ENCODE measurements around the gene FBRS. TPM values are rescaled to one million over a fixed set of nuclear protein-coding genes. Genes with fewer than 3 reads are reported as not detected.

FBRS gene
- total and polyA plus RNA-seq, 2 experiments from 2014 or later, result 7.6 to 14.2 TPM

GRCh38 chr16:30669903-30670824, 11.9 kb downstream of the FBRS start:
- in situ Hi-C loops (cut with MboI), result no loop called here
- no peaks in the 10 kb centered on the region for H3K4me1 ChIP-seq (ENCODE audit: insufficient read depth)
- H3K36me3 ChIP-seq (ENCODE audit: low read depth), result peaks cover 6% of the 10 kb centered on the region; the same call in 1 of the 2 replicates
- no peaks in the 10 kb centered on the region for H3K9me2 ChIP-seq (ENCODE audit: insufficient read depth)
- H4K20me1 ChIP-seq (ENCODE audit: insufficient read depth), result no peaks in the 10 kb centered on the region
- H3K9me3 ChIP-seq (ENCODE audit: low read depth), result no peaks in the 10 kb centered on the region
- no peak for TF ChIP-seq EZH2phosphoT487 (IDR thresholded peaks at IDR 0.05; ENCODE audit: insufficient read depth, low read depth)
- TF ChIP-seq EZH2 (IDR thresholded peaks at IDR 0.05; ENCODE audit: insufficient read depth, poor library complexity, severe bottlenecking), result no peak
- no peak for DNase-seq
- no peaks in the 10 kb centered on the region for H3K27me3 ChIP-seq (replicated peaks; ENCODE audit: insufficient read depth)
- no peak overlapping the region for H3K27ac ChIP-seq
- no peak overlapping the region for H2AFZ ChIP-seq
- no peak overlapping the region for H3K4me2 ChIP-seq (ENCODE audit: unreplicated experiment)
- no peak overlapping the region for H3K9ac ChIP-seq
- no peak overlapping the region for H3K4me3 ChIP-seq
- H3F3A ChIP-seq (ENCODE audit: insufficient read depth), result peaks cover 7% of the 10 kb centered on the region; the same call in 1 of the 2 replicates
- 75 to 77% methylated on average over 13 to 14 of the region's 14 CpGs for WGBS, 2 experiments (ENCODE audit: low coverage in 1 of 2, low lambda C conversion rate in 2 of 2, missing lambda C conversion rate in 2 of 2)
- peaks cover 19% of the 10 kb centered on the region for H3K79me2 ChIP-seq (ENCODE audit: insufficient read depth)

- H3K9ac ChIP-seq, result no peak overlapping the region
- H4K20me1 ChIP-seq (ENCODE audit: insufficient read depth), result no peaks in the 10 kb centered on the region
- H3K79me2 ChIP-seq (ENCODE audit: insufficient read depth), result no peaks in the 10 kb centered on the region
- H3K27ac ChIP-seq, result no peak overlapping the region
- no peak for TF ChIP-seq EZH2phosphoT487 (IDR thresholded peaks at IDR 0.05; ENCODE audit: insufficient read depth, low read depth)
- no peak for TF ChIP-seq EZH2 (IDR thresholded peaks at IDR 0.05; ENCODE audit: insufficient read depth, poor library complexity, severe bottlenecking)
- WGBS, 2 experiments (ENCODE audit: low coverage in 1 of 2, low lambda C conversion rate in 2 of 2, missing lambda C conversion rate in 2 of 2), result 83 to 89% methylated on average over 10 of the region's 10 CpGs
- no peaks in the 10 kb centered on the region for H3K27me3 ChIP-seq (replicated peaks; ENCODE audit: insufficient read depth)
- peaks cover 7% of the 10 kb centered on the region; the same call in 1 of the 2 replicates for H3F3A ChIP-seq (ENCODE audit: insufficient read depth)
- H3K4me3 ChIP-seq, result no peak overlapping the region
- H3K36me3 ChIP-seq (ENCODE audit: low read depth), result no peaks in the 10 kb centered on the region; the same call in 1 of the 2 replicates
- H3K4me2 ChIP-seq (ENCODE audit: unreplicated experiment), result no peak overlapping the region
- H3K9me2 ChIP-seq (ENCODE audit: insufficient read depth), result no peaks in the 10 kb centered on the region
- in situ Hi-C loops (cut with MboI), result no loop called here
- H3K9me3 ChIP-seq (ENCODE audit: low read depth), result no peaks in the 10 kb centered on the region
- H3K4me1 ChIP-seq (ENCODE audit: insufficient read depth), result no peaks in the 10 kb centered on the region
- DNase-seq, result no peak
- no peak overlapping the region for H2AFZ ChIP-seq
These were observed 16.9 kb downstream of the FBRS start for GRCh38 chr16:30675143-30675542.

- no peaks in the 10 kb centered on the region for H3F3A ChIP-seq (ENCODE audit: insufficient read depth)
- H3K4me2 ChIP-seq (ENCODE audit: unreplicated experiment), result no peak overlapping the region
- H3K4me1 ChIP-seq (ENCODE audit: insufficient read depth), result no peaks in the 10 kb centered on the region
- H4K20me1 ChIP-seq (ENCODE audit: insufficient read depth), result no peaks in the 10 kb centered on the region
- TF ChIP-seq EZH2phosphoT487 (IDR thresholded peaks at IDR 0.05; ENCODE audit: insufficient read depth, low read depth) (no peak), EZH2 (IDR thresholded peaks at IDR 0.05; ENCODE audit: insufficient read depth, poor library complexity, severe bottlenecking) (no peak)
- H3K79me2 ChIP-seq (ENCODE audit: insufficient read depth), result no peaks in the 10 kb centered on the region
- no peak overlapping the region for H3K27ac ChIP-seq
- no peaks in the 10 kb centered on the region for H3K27me3 ChIP-seq (replicated peaks; ENCODE audit: insufficient read depth)
- H3K36me3 ChIP-seq (ENCODE audit: low read depth), result no peaks in the 10 kb centered on the region
- no peak overlapping the region for H3K4me3 ChIP-seq
- H2AFZ ChIP-seq, result no peak overlapping the region
- 61 to 62% methylated on average over 11 of the region's 11 CpGs for WGBS, 2 experiments (ENCODE audit: low coverage in 1 of 2, low lambda C conversion rate in 2 of 2, missing lambda C conversion rate in 2 of 2)
- H3K9ac ChIP-seq, result no peak overlapping the region
- no peaks in the 10 kb centered on the region for H3K9me3 ChIP-seq (ENCODE audit: low read depth)
- no peaks in the 10 kb centered on the region for H3K9me2 ChIP-seq (ENCODE audit: insufficient read depth)
- DNase-seq, result no peak
- in situ Hi-C loops (cut with MboI), result no loop called here
These were observed 19.8 kb downstream of the FBRS start for GRCh38 chr16:30677931-30678585.

GRCh38 chr16:30678586-30678970, 20.3 kb downstream of the FBRS start:
- no peaks in the 10 kb centered on the region for H3K4me1 ChIP-seq (ENCODE audit: insufficient read depth)
- DNase-seq, result no peak
- TF ChIP-seq EZH2phosphoT487 (IDR thresholded peaks at IDR 0.05; ENCODE audit: insufficient read depth, low read depth) (no peak), EZH2 (IDR thresholded peaks at IDR 0.05; ENCODE audit: insufficient read depth, poor library complexity, severe bottlenecking) (no peak)
- WGBS, 2 experiments (ENCODE audit: low coverage in 1 of 2, low lambda C conversion rate in 2 of 2, missing lambda C conversion rate in 2 of 2), result 93 to 97% methylated on average over 3 of the region's 3 CpGs
- no peak overlapping the region for H3K27ac ChIP-seq
- in situ Hi-C loops (cut with MboI), result no loop called here
- no peaks in the 10 kb centered on the region for H3K27me3 ChIP-seq (replicated peaks; ENCODE audit: insufficient read depth)
- H3F3A ChIP-seq (ENCODE audit: insufficient read depth), result no peaks in the 10 kb centered on the region
- H3K4me3 ChIP-seq, result no peak overlapping the region
- H3K4me2 ChIP-seq (ENCODE audit: unreplicated experiment), result no peak overlapping the region
- no peaks in the 10 kb centered on the region for H4K20me1 ChIP-seq (ENCODE audit: insufficient read depth)
- H3K9ac ChIP-seq, result no peak overlapping the region
- no peaks in the 10 kb centered on the region for H3K36me3 ChIP-seq (ENCODE audit: low read depth)
- no peaks in the 10 kb centered on the region for H3K9me3 ChIP-seq (ENCODE audit: low read depth)
- H3K9me2 ChIP-seq (ENCODE audit: insufficient read depth), result no peaks in the 10 kb centered on the region
- no peak overlapping the region for H2AFZ ChIP-seq
- no peaks in the 10 kb centered on the region for H3K79me2 ChIP-seq (ENCODE audit: insufficient read depth)
